Measurements from ENCODE around the gene MYO18B. TPM values are rescaled to one million over a fixed set of nuclear protein-coding genes. Genes with fewer than 3 reads are reported as not detected.

Gene MYO18B
- total and polyA plus RNA-seq, 2 of the 8 experiments (the other 6 are each of a cell fraction or from before 2014, with no cell fraction given), result 0.62 to 0.78 TPM

DNA sequence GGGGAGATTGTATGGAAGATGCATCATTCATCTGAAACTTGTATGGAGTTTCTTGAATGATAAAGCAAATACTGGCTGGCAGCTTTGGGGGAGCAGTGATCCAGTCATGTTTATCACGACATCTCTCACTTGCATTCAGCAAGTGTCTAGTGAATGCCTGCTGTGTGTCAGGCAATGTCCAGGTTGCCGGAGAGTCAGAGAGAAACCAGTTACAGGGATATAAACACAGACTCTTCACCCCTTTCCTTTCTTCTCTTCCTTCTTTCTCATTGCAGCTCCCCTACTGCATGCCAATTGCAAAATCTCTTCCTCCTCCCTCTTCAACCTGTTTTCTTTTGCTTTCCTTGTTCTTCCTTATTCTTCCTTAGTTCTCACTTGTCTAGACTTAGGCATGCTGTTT, 220.7 kb downstream of the MYO18B start (continued):
- no peak for TF ChIP-seq GTF2F1 (IDR thresholded peaks at IDR 0.05; ENCODE audit: borderline replicate concordance, low read depth, low read length)
- TF ChIP-seq CHD2 (IDR thresholded peaks at IDR 0.05; ENCODE audit: low read length), result no peak
- no peak for TF ChIP-seq NANOG (IDR thresholded peaks at IDR 0.05; ENCODE audit: insufficient read depth, low read depth, low read length, poor library complexity, severe bottlenecking)
- TF ChIP-seq RBBP5 (IDR thresholded peaks at IDR 0.05; ENCODE audit: borderline replicate concordance, low read depth, low read length), result no peak
- no peak for TF ChIP-seq TEAD4 (IDR thresholded peaks at IDR 0.05; ENCODE audit: low read depth, low read length)
- TF ChIP-seq TBP (IDR thresholded peaks at IDR 0.05; ENCODE audit: low read depth, low read length), result no peak
